ENCODE data around the gene LCN2.

The LCN2 gene

GRCh38 chr9:128149951-128150593 lies 819 bp downstream of the LCN2 start:
- DNase-seq (ENCODE audit: low read depth, low spot score): no peak

- no peak for DNase-seq (ENCODE audit: low read depth, low spot score)
Measured at GRCh38 chr9:128150594-128151308, 1.5 kb downstream of the LCN2 start.

GRCh38 chr9:128151309-128152132 lies 2.3 kb downstream of the LCN2 start:
- DNase-seq (ENCODE audit: low read depth, low spot score): no peak

- no peak for DNase-seq (ENCODE audit: low read depth, low spot score)
Measured at GRCh38 chr9:128152133-128153059, 3.1 kb downstream of the LCN2 start.

- no peak for DNase-seq (ENCODE audit: low read depth, low spot score)
Measured at GRCh38 chr9:128153060-128153946, 4.0 kb downstream of the LCN2 start.

- DNase-seq (ENCODE audit: low read depth, low spot score): no peak
Measured at GRCh38 chr9:128153947-128154695, 4.9 kb downstream of the LCN2 start.

GRCh38 chr9:128155736-128156500 lies 6.7 kb downstream of the LCN2 start:
- DNase-seq (ENCODE audit: low read depth, low spot score): no peak

- no peak for DNase-seq (ENCODE audit: low read depth, low spot score)
Measured at GRCh38 chr9:128159522-128159783, 10.2 kb downstream of the LCN2 start.

- DNase-seq (ENCODE audit: low read depth, low spot score): peak; percentile 96
Measured at GRCh38 chr9:128159784-128160602, 10.7 kb downstream of the LCN2 start, which contains the start of gene BBLN. TSS of gene BBLN (plus strand) at chr9:128160265. CDS start at chr9:128160408, 143 bp downstream.

- peak; percentile 38 for DNase-seq (ENCODE audit: low read depth, low spot score)
Measured at GRCh38 chr9:128160603-128160987, 11.3 kb downstream of the LCN2 start.

GRCh38 chr9:128161215-128161902 lies 12.1 kb downstream of the LCN2 start:
- DNase-seq (ENCODE audit: low read depth, low spot score): no peak

GRCh38 chr9:128162215-128163026 lies 13.2 kb downstream of the LCN2 start:
- peak; percentile 73 for DNase-seq (ENCODE audit: low read depth, low spot score)

- DNase-seq (ENCODE audit: low read depth, low spot score): no peak
Measured at GRCh38 chr9:128163027-128163515, 13.8 kb downstream of the LCN2 start.

- no peak for DNase-seq (ENCODE audit: low read depth, low spot score)
Measured at GRCh38 chr9:128163523-128164306, 14.5 kb downstream of the LCN2 start.

GRCh38 chr9:128164307-128164885 lies 15.1 kb downstream of the LCN2 start:
- peak; percentile 48 for DNase-seq (ENCODE audit: low read depth, low spot score)

All from astrocyte of the hippocampus (primary cell).